K562 (cell line): ENCODE data around the gene NOL4L. TPM values are rescaled to one million over a fixed set of nuclear protein-coding genes. Genes with fewer than 3 reads are reported as not detected.
"Not testable (repeated sequence)": the region's sequence is repeated elsewhere in the genome, so short reads cannot be mapped to it uniquely, and the experiment has no call there.

ENCODE experiments used
- ATAC-seq: fragments of 200-7000 bp; cut with Tn5 transposase; 3 replicates; pipeline ENCODE4 v1.9.1; 2020; ENCODE audit warnings: moderate library complexity
- BruUV-seq: library from RNA; stranded (reverse); fragments of 400-500 nt; replicated peaks from 2 replicates; lab custom pipeline; 2021; lab: Mats Ljungman, UMichigan
- CTCF ChIA-PET: fragments of 300-600 bp; formaldehyde crosslinking; extraction: SDS; loops from one replicate; lab custom pipeline; 2021; ENCODE audit warnings: low intra/inter-chr PET ratio; lab: Yijun Ruan, JAX
- POLR2A ChIA-PET: fragments of 300-600, 350-650 bp; sonication (Branson Sonifier 250); formaldehyde crosslinking; extraction: SDS; loops from one replicate; lab custom pipeline; 2021; ENCODE audit warnings: antibody characterized with exemption, inconsistent platforms; lab: Yijun Ruan, JAX
- DNase-seq, 4 experiments: peaks; one replicate each; pipeline versions ENCODE4 v3.0.0 to v3.0.0-alpha.2; 2011 to 2018; ENCODE audit warnings: low spot score in 3 of 4, mixed read lengths in 3 of 4; ENCODE audit errors: extremely low read depth in 1 of 4
- FAIRE-seq: peaks from 2 replicates; lab custom pipeline; 2011; peaks lifted over from hg19 to GRCh38; lab: Jason Lieb, UNC
- H2AFZ ChIP-seq: 2 replicates; pipeline ENCODE4 v1.6.0; 2011; ENCODE audit warnings: low read depth, low read length, control low read depth, inconsistent platforms
- H3K27ac ChIP-seq: fragments of 200-600 bp; 3 replicates; pipeline ENCODE4 v1.8.0; 2011; ENCODE audit warnings: low read depth, mild to moderate bottlenecking, control low read depth, inconsistent platforms, low read length, moderate library complexity, mixed read lengths; ENCODE audit errors: extremely low read depth
- H3K27me3 ChIP-seq, 2 experiments: fragments of 300-600 bp in 1 of 2; 2 replicates in 1 of 2; 3 replicates in 1 of 2; pipeline versions ENCODE4 v1.6.0 to v1.8.0; 2011; ENCODE audit warnings: inconsistent platforms in 2 of 2, low read length in 2 of 2, mild to moderate bottlenecking in 1 of 2, mixed read lengths in 1 of 2, moderate library complexity in 1 of 2; ENCODE audit not compliant: control insufficient read depth in 2 of 2, insufficient read depth in 2 of 2
- H3K36me3 ChIP-seq: fragments of 300-600 bp; 3 replicates; pipeline ENCODE4 v1.8.0; 2011; ENCODE audit warnings: mild to moderate bottlenecking, low read length, inconsistent platforms; ENCODE audit not compliant: control insufficient read depth, insufficient read depth
- H3K4me1 ChIP-seq, 2 experiments: fragments of 200-600 bp in 1 of 2; replicated peaks in 1 of 2; 2 replicates in 1 of 2; 3 replicates in 1 of 2; pipeline versions ENCODE4 v1.5.1 to v1.8.0; 2011; ENCODE audit warnings: inconsistent platforms in 2 of 2, low read length in 2 of 2, mild to moderate bottlenecking in 1 of 2, mixed read lengths in 1 of 2, moderate library complexity in 1 of 2; ENCODE audit not compliant: control insufficient read depth in 2 of 2, insufficient read depth in 2 of 2
- H3K4me2 ChIP-seq: 2 replicates; pipeline ENCODE4 v1.6.1; 2011; ENCODE audit warnings: low read length, control low read depth, inconsistent platforms, mixed read lengths; ENCODE audit not compliant: insufficient read depth
- H3K4me3 ChIP-seq: fragments of 200-600 bp; sonication (generic), shearing (Covaris generic); 2 replicates; pipeline ENCODE4 v1.5.1; 2016; ENCODE audit warnings: control low read depth, inconsistent platforms
- H3K79me2 ChIP-seq: fragments of 200-600 bp; 3 replicates; pipeline ENCODE4 v1.8.0; 2011; ENCODE audit warnings: low read length, inconsistent platforms; ENCODE audit not compliant: control insufficient read depth, insufficient read depth
- H3K9ac ChIP-seq, 2 experiments: 2 replicates each; pipeline versions ENCODE4 v1.6.0 to v1.6.1; 2011; ENCODE audit warnings: low read depth in 2 of 2, low read length in 2 of 2, control low read depth in 1 of 2, inconsistent platforms in 1 of 2, mild to moderate bottlenecking in 1 of 2, mixed read lengths in 1 of 2; ENCODE audit not compliant: insufficient read depth in 1 of 2
- H3K9me1 ChIP-seq: one replicate; pipeline ENCODE4 v1.6.0; 2011; ENCODE audit warnings: inconsistent platforms, mild to moderate bottlenecking, low read length, moderate library complexity; ENCODE audit not compliant: control insufficient read depth, insufficient read depth
- H3K9me3 ChIP-seq: replicated peaks from 2 replicates; pipeline ENCODE4 v1.5.1; 2011; ENCODE audit warnings: low read depth, low read length, inconsistent platforms; ENCODE audit not compliant: control insufficient read depth, insufficient read depth
- H4K20me1 ChIP-seq: replicated peaks from 2 replicates; pipeline ENCODE4 v1.6.1; 2011; ENCODE audit warnings: low read length, inconsistent platforms, mixed read lengths; ENCODE audit not compliant: control insufficient read depth, insufficient read depth
- PML ChIP-seq: IDR thresholded peaks from 2 replicates; pipeline ENCODE4 v1.6.1; 2012; ENCODE audit warnings: low read length, inconsistent platforms
- PRMT5 ChIP-seq: sonication (generic); formaldehyde crosslinking; IDR thresholded peaks from 2 replicates; pipeline ENCODE4 v1.5.0; 2020; ENCODE audit warnings: missing genetic modification reagents
- whole genome bisulfite sequencing: fragments of 100-300 bp; shearing (Covaris generic); methylation state at CpG from one replicate; pipeline ENCODE4 v1.1.6; 2016; ENCODE audit warnings: low coverage, mixed read lengths; ENCODE audit not compliant: insufficient coverage; ENCODE audit errors: missing lambda C conversion rate; 5-methylcytosine and 5-hydroxymethylcytosine counted together
- in situ Hi-C: fragments of 300-500 bp; cut with MboI; formaldehyde crosslinking; loops from 4 replicates; pipeline ENCODE4 v1.15.0; 2018; ENCODE audit warnings: inconsistent platforms, mixed read lengths
- intact Hi-C: fragments of 100-400 bp; cut with micrococcal nuclease; formaldehyde crosslinking; loops from 2 replicates; pipeline ENCODE4 v1.14.2; 2022
- polyA plus RNA-seq, 8 experiments: library from polyadenylated mRNA; depleted of rRNA in 4 of 8; stranded (reverse) in 5 of 8; unstranded in 3 of 8; fragments of >200 nt; fragmentation: Nextera tagmentation in 2 of 8; fragmentation: Illumina TruSeq in 1 of 8; extraction: Ambion mirVana in 2 of 8; extraction: Trizol in 1 of 8; gene quantifications; 2 replicates each; pipeline versions ENCODE4 v1.2.1 to v1.2.3, GENCODE V29; 2011 to 2014; ENCODE audit warnings: inconsistent platforms in 1 of 8, missing spikeins in 1 of 8
- total RNA-seq, 7 experiments: library from RNA; depleted of rRNA in 6 of 7; stranded (reverse); fragments of >200 nt in 6 of 7; fragmentation: Illumina TruSeq in 2 of 7; extraction: Trizol in 2 of 7; gene quantifications; 2 replicates each; pipeline versions ENCODE4 v1.2.1 to v1.2.3, GENCODE V29; 2011 to 2021; ENCODE audit warnings: low replicate concordance in 1 of 7

The NOL4L gene
- total and polyA plus RNA-seq, 9 of the 15 experiments (the other 6 are each of a cell fraction or from before 2014, with no cell fraction given), result 5.1 to 36.2 (median 13.6) TPM

- TF ChIP-seq PML (no peak), PRMT5 (CRISPR knock-in tag) (no peak)
- TF ChIP-seq, all 486 proteins: peak for 0
Observed at GRCh38 chr20:32466739-32467505, 118.2 kb downstream of the NOL4L start (continued).

- in situ Hi-C loops, H3K4me2 ChIP-seq, intact Hi-C loops, H3K9me1 ChIP-seq, H2AFZ ChIP-seq, CTCF ChIA-PET, H3K9me3 ChIP-seq, DNase-seq, H3K27ac ChIP-seq, FAIRE-seq, H3K4me3 ChIP-seq, H3K27me3 ChIP-seq, BruUV-seq, ATAC-seq: not testable (repeated sequence)
- H3K9ac ChIP-seq, result peak overlapping the region in 1 of 2 experiments; percentile 58; a peak in 2 of 4 replicates
- peaks cover 75% of the 10 kb centered on the region; the same call in 1 of the 3 replicates for H3K36me3 ChIP-seq
- 91% methylated on average over 12 of the region's 15 CpGs for WGBS
- H3K79me2 ChIP-seq, result peaks cover 28% of the 10 kb centered on the region
- POLR2A ChIA-PET, result interaction anchor here (0.7 kb wide), 1 partner anchor 22 kb away, joined by 3 read pairs; no protein-coding TSS in a partner anchor
- H3K4me1 ChIP-seq, result peaks cover 0 to 72% of the 10 kb centered on the region in 2 experiments; a peak in 2 of 5 replicates
- peaks cover 11% of the 10 kb centered on the region for H4K20me1 ChIP-seq
Observed at GRCh38 chr20:32465901-32466675, 119.0 kb downstream of the NOL4L start.
